PC-3 (cell line): ENCODE data around the gene SLC12A5. TPM values are rescaled to one million over a fixed set of nuclear protein-coding genes. Genes with fewer than 3 reads are reported as not detected.
A peak's percentile ranks its signal among the peaks of the same experiment; 100 is the strongest.

Source experiments
- ATAC-seq: fragments of 200-7000 bp; cut with Tn5 transposase; 2 replicates; pipeline ENCODE4 v1.9.1; 2020; ENCODE audit warnings: mild to moderate bottlenecking, moderate library complexity
- BruUV-seq: library from RNA; stranded (reverse); fragments of 400-500 nt; replicated peaks from 2 replicates; lab custom pipeline; 2021; lab: Mats Ljungman, UMichigan
- CTCF ChIA-PET: fragments of 300-600 bp; sonication (Branson Sonifier 250); formaldehyde crosslinking; loops from one replicate; lab custom pipeline; 2022; ENCODE audit warnings: antibody characterized with exemption; lab: Charles Lee
- POLR2A ChIA-PET: fragments of 300-600 bp; sonication (Branson Sonifier 250); formaldehyde crosslinking; loops from one replicate; lab custom pipeline; 2022; ENCODE audit warnings: antibody characterized with exemption; ENCODE audit not compliant: unreplicated experiment; lab: Charles Lee
- DNase-seq: peaks from one replicate; pipeline ENCODE4 v3.0.0-alpha.2; 2015
- H2AFZ ChIP-seq: fragments of 300-600 bp; sonication (generic); 2 replicates; pipeline ENCODE4 v1.6.0; 2016; ENCODE audit warnings: antibody characterized with exemption, low read length
- H3F3A ChIP-seq: fragments of 300-600 bp; sonication (generic); one replicate; pipeline ENCODE4 v1.6.0; 2017; ENCODE audit warnings: antibody characterized with exemption, low read length, control low read depth, mild to moderate bottlenecking; ENCODE audit not compliant: unreplicated experiment
- H3K27ac ChIP-seq: fragments of 300-600 bp; sonication (generic); 2 replicates; pipeline ENCODE4 v1.5.1; 2016; ENCODE audit warnings: mild to moderate bottlenecking, low read length
- H3K27me3 ChIP-seq: fragments of 300-600 bp; sonication (generic); 2 replicates; pipeline ENCODE4 v1.6.1; 2016; ENCODE audit warnings: low read length, mixed read lengths
- H3K36me3 ChIP-seq: fragments of 300-600 bp; sonication (generic); 2 replicates; pipeline ENCODE4 v1.6.1; 2016; ENCODE audit warnings: low read depth, mixed run types, low read length, mixed read lengths
- H3K4me1 ChIP-seq: fragments of 300-600 bp; sonication (generic); 2 replicates; pipeline ENCODE4 v1.5.1; 2016; ENCODE audit warnings: low read length; ENCODE audit not compliant: insufficient read depth
- H3K4me2 ChIP-seq: fragments of 300-600 bp; sonication (generic); 2 replicates; pipeline ENCODE4 v1.6.0; 2016; ENCODE audit warnings: low read length
- H3K4me3 ChIP-seq: fragments of 300-600 bp; sonication (generic); 2 replicates; pipeline ENCODE4 v1.5.1; 2016; ENCODE audit warnings: mild to moderate bottlenecking, low read length, mixed read lengths
- H3K79me2 ChIP-seq: fragments of 300-600 bp; sonication (generic); 2 replicates; pipeline ENCODE4 v1.6.1; 2017; ENCODE audit warnings: low read length, mixed read lengths
- H3K9ac ChIP-seq: fragments of 300-600 bp; sonication (generic); 2 replicates; pipeline ENCODE4 v1.6.0; 2016; ENCODE audit warnings: mild to moderate bottlenecking, low read length
- H3K9me2 ChIP-seq: fragments of 300-600 bp; sonication (generic); replicated peaks from 2 replicates; pipeline ENCODE4 v1.6.1; 2016; ENCODE audit warnings: mixed run types, low read length, mixed read lengths
- H3K9me3 ChIP-seq: fragments of 300-600 bp; sonication (generic); 2 replicates; pipeline ENCODE4 v1.6.1; 2016; ENCODE audit warnings: low read length, mixed read lengths
- H4K20me1 ChIP-seq: fragments of 300-600 bp; sonication (generic); 2 replicates; pipeline ENCODE4 v1.6.1; 2016; ENCODE audit warnings: low read length, mixed read lengths
- CTCF ChIP-seq: fragments of 300-600 bp; sonication (generic); conservative IDR thresholded peaks from 2 replicates; pipeline ENCODE4 v1.5.1; 2017; ENCODE audit warnings: antibody characterized with exemption, low read depth, mild to moderate bottlenecking, low read length
- EZH2 ChIP-seq: fragments of 300-600 bp; sonication (generic); IDR thresholded peaks from one replicate; pipeline ENCODE4 v1.6.1; 2017; ENCODE audit warnings: antibody characterized with exemption, mild to moderate bottlenecking, low read length; ENCODE audit not compliant: unreplicated experiment
- EZH2phosphoT487 ChIP-seq: fragments of 300-600 bp; sonication (generic); IDR thresholded peaks from 2 replicates; pipeline ENCODE4 v1.6.1; 2018; ENCODE audit warnings: mild to moderate bottlenecking, antibody characterized with exemption, low read length, borderline replicate concordance
- intact Hi-C: fragments of 100-400 bp; cut with micrococcal nuclease; formaldehyde crosslinking; loops from 2 replicates; pipeline ENCODE4 v1.9.0; 2023
- total RNA-seq: library from RNA; depleted of rRNA; stranded (reverse); fragments of >200 nt; gene quantifications from 2 replicates; pipeline ENCODE4 v1.2.3, GENCODE V29; 2014

Gene SLC12A5
- total RNA-seq, 1 experiment from 2014 or later, result 2.4 TPM

DNA sequence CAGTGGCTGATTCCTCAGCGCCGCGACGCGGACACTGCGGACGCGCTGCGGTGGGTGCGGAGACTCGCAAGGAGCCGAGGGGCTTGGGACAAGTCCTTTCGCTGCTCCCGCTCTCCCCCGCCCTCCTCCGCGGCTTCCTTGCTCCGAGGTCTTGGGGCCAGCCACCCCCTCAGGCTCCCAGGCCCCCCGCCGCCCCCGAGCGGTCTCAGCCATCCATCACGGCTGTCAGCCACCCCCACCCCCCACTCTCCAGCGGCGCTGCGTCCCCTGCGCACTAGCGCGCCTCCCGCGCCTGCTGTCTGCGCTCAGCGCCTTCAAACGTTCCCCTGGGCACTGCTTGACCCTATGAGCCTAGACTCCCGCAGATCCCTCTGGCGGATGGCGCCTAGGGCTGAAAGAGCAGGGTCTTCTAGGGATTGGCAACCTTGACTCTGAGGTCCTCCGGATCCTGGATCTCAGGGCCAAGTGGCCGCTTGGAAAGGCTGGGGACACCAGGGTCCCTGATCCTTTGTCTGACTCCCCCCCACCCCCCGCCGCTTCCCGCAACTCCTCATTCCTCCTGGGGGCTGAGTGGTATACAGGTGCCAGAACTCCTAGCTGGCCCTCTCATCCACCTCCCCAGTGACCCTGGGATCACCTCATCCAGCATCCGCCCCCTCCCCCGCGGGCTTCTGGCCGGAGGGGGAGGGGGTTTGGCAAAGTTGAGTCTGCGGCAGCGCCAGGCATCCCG, 1.4 kb downstream of the SLC12A5 start:
- Histone ChIP-seq H3F3A (no peaks in the 10 kb centered on the region), H3K4me1 (no peaks in the 10 kb centered on the region), H3K27ac (no peak overlapping the region), H3K9me3 (no peaks in the 10 kb centered on the region), H3K9me2 (no peaks in the 10 kb centered on the region), H3K4me2 (no peak overlapping the region), H3K4me3 (no peak overlapping the region), H3K27me3 (peaks cover 52% of the 10 kb centered on the region), H2AFZ (no peak overlapping the region), H3K9ac (no peak overlapping the region), H3K79me2 (no peaks in the 10 kb centered on the region), H3K36me3 (no peaks in the 10 kb centered on the region), H4K20me1 (no peaks in the 10 kb centered on the region)
- TF ChIP-seq EZH2 (no peak), CTCF (no peak), EZH2phosphoT487 (no peak)
- BruUV-seq, result no TSS peak
- POLR2A ChIA-PET, result no interaction called here
- CTCF ChIA-PET, result no interaction called here
- DNase-seq (no peak), ATAC-seq (no peak)
- intact Hi-C loops, result no loop called here

GRCh38 chr20:46031014-46031569, 2.1 kb downstream of the SLC12A5 start:
- DNase-seq (no peak), ATAC-seq (no peak)
- Histone ChIP-seq H3K4me1 (no peaks in the 10 kb centered on the region), H2AFZ (no peak overlapping the region), H4K20me1 (no peaks in the 10 kb centered on the region), H3K4me3 (no peak overlapping the region), H3K27ac (no peak overlapping the region), H3K9me3 (no peaks in the 10 kb centered on the region), H3K9ac (no peak overlapping the region), H3K79me2 (no peaks in the 10 kb centered on the region), H3K4me2 (no peak overlapping the region), H3K27me3 (peaks cover 52% of the 10 kb centered on the region), H3F3A (no peaks in the 10 kb centered on the region), H3K36me3 (no peaks in the 10 kb centered on the region), H3K9me2 (no peaks in the 10 kb centered on the region)
- TF ChIP-seq EZH2 (no peak), CTCF (no peak), EZH2phosphoT487 (no peak)
- POLR2A ChIA-PET, result interaction anchor here (0.6 kb wide), 1 partner anchor 1210 kb away, joined by 6 read pairs; no protein-coding TSS in a partner anchor
- no TSS peak for BruUV-seq
- CTCF ChIA-PET, result no interaction called here
- intact Hi-C loops, result no loop called here

GRCh38 chr20:46031701-46032254, 2.8 kb downstream of the SLC12A5 start:
- Histone ChIP-seq H3K36me3 (no peaks in the 10 kb centered on the region), H3K9me3 (no peaks in the 10 kb centered on the region), H3K4me3 (no peak overlapping the region), H3K27ac (no peak overlapping the region), H3K4me1 (no peaks in the 10 kb centered on the region), H3K9ac (no peak overlapping the region), H3K9me2 (no peaks in the 10 kb centered on the region), H3K79me2 (no peaks in the 10 kb centered on the region), H3K27me3 (peaks cover 52% of the 10 kb centered on the region), H3K4me2 (peak overlapping the region; percentile 57), H2AFZ (no peak overlapping the region), H3F3A (no peaks in the 10 kb centered on the region), H4K20me1 (no peaks in the 10 kb centered on the region)
- TF ChIP-seq EZH2 (no peak), CTCF (no peak)
- ATAC-seq, result no peak; the same call in none of the 2 replicates
- no TSS peak for BruUV-seq
- CTCF ChIA-PET, result no interaction called here
- POLR2A ChIA-PET, result interaction anchor here (0.6 kb wide), 1 partner anchor 1211 kb away, joined by 6 read pairs; no protein-coding TSS in a partner anchor
- intact Hi-C loops, result no loop called here
- peak; percentile 22 for DNase-seq
